Activated CD4-positive, alpha-beta T cell treated with anti-CD3 and anti-CD28 coated beads, Interleukin-2, amount 10 ng/mL, durations not matched to agents 7 days and 5 days (primary cell): ENCODE results near the gene PER2. TPM values are rescaled to one million over a fixed set of nuclear protein-coding genes. Genes with fewer than 3 reads are reported as not detected.
A peak's percentile ranks its signal among the peaks of the same experiment; 100 is the strongest.

Experiments
- CTCF ChIA-PET: fragments of 350-600 bp; sonication (Branson Sonifier 250); formaldehyde crosslinking; loops from one replicate; lab custom pipeline; 2021; ENCODE audit warnings: antibody characterized with exemption; lab: Charles Lee
- POLR2A ChIA-PET: fragments of 350-600 bp; sonication (Branson Sonifier 250); formaldehyde crosslinking; loops from one replicate; lab custom pipeline; 2021; ENCODE audit warnings: antibody characterized with exemption; lab: Charles Lee
- DNase-seq: peaks from one replicate; pipeline ENCODE4 v3.0.0-alpha.2; 2020
- H3K27ac Mint-ChIP-seq: one replicate; pipeline ENCODE4 v1.8.0; 2021; ENCODE audit warnings: mild to moderate bottlenecking, moderate library complexity, mixed read lengths
- H3K27me3 Mint-ChIP-seq: one replicate; pipeline ENCODE4 v1.8.0; 2021; ENCODE audit warnings: mixed read lengths
- H3K36me3 Mint-ChIP-seq: one replicate; pipeline ENCODE4 v1.8.0; 2021; ENCODE audit warnings: low read depth, mixed read lengths
- H3K4me1 Mint-ChIP-seq: one replicate; pipeline ENCODE4 v1.8.0; 2021; ENCODE audit warnings: mixed read lengths
- H3K4me3 Mint-ChIP-seq: one replicate; pipeline ENCODE4 v1.8.0; 2021; ENCODE audit warnings: mild to moderate bottlenecking, moderate library complexity, mixed read lengths
- H3K9me3 Mint-ChIP-seq: one replicate; pipeline ENCODE4 v1.8.0; 2021; ENCODE audit warnings: mixed read lengths
- total RNA-seq, 2 experiments: library from RNA; stranded (reverse); gene quantifications; one replicate each; pipeline ENCODE4 v1.2.3, GENCODE V29; 2021

The PER2 gene
- total RNA-seq, 2 experiments from 2014 or later = 11.8 to 13.1 TPM

DNA sequence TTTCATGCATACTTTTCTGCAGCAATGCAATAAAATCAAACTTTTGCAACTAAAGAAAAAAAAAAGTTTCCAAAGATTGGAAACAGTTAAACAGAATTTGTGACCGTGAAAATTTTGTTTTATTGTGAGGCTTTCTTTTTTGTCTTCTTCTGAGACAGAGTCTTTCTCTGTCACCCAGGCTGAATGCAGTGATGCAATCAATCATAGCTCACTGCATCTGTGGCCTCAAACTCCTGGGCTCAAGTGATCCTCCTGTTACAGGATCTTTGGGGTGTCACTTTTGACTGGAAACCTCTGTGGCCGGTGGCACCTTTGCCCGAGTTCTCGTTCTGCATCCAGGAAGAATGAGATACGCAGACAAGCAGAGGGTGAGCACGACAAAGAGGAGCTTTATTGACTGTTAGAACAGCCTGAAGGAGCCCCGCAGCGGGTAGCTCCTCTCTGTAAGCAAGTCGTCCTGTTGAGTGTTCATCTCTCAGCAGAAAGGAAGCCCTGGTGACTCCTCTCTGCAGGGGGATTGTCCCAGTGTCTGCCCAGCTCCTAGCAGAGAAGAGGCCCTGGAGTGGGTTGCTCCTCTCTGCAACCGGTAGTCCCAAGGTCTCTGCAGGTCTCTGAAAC is 68.0 kb downstream of the PER2 start:
- H3K27ac Mint-ChIP-seq = no peak overlapping the region
- H3K27me3 Mint-ChIP-seq = peaks cover 2% of the 10 kb centered on the region
- ChIA-PET CTCF (interaction anchor here (1.2 kb wide), 1 partner anchor 11 kb away, joined by 3 read pairs; no protein-coding TSS in a partner anchor), POLR2A (no interaction called here)
- no peak for DNase-seq
- no peaks in the 10 kb centered on the region for H3K9me3 Mint-ChIP-seq
- no peaks in the 10 kb centered on the region for H3K36me3 Mint-ChIP-seq
- H3K4me3 Mint-ChIP-seq = no peak overlapping the region
- H3K4me1 Mint-ChIP-seq = no peaks in the 10 kb centered on the region

DNA sequence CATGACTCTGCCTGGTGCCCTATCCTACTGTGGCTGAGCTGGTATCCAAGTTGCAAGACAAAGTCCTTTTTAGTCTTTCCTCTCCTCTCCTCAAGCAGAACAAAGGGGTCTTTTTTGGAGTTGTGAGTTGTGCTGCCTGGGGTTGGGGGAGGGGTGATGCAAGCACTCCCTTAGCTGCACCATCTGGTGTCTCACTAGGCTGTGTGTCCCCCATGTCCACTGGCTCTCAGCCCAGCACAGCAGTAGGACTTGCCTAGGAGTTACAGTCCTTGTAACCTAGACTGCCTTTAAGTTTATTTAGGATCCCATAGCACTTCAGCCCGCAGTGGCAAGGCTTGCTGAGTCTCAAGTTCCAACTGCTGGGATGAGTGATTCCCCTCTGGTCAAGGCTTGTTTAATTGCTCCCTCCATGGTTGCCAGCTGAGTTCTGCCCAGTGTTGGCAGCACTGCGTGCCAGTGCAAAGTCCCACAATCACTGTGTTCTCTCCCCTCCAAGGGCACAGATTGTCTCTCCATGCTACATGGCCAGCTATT is 71.7 kb downstream of the PER2 start:
- H3K36me3 Mint-ChIP-seq = no peaks in the 10 kb centered on the region
- no peaks in the 10 kb centered on the region for H3K9me3 Mint-ChIP-seq
- H3K27me3 Mint-ChIP-seq = peaks cover 28% of the 10 kb centered on the region
- no peak for DNase-seq
- H3K4me1 Mint-ChIP-seq = no peaks in the 10 kb centered on the region
- CTCF ChIA-PET = no interaction called here
- POLR2A ChIA-PET = no interaction called here
- no peak overlapping the region for H3K27ac Mint-ChIP-seq
- H3K4me3 Mint-ChIP-seq = no peak overlapping the region

DNA sequence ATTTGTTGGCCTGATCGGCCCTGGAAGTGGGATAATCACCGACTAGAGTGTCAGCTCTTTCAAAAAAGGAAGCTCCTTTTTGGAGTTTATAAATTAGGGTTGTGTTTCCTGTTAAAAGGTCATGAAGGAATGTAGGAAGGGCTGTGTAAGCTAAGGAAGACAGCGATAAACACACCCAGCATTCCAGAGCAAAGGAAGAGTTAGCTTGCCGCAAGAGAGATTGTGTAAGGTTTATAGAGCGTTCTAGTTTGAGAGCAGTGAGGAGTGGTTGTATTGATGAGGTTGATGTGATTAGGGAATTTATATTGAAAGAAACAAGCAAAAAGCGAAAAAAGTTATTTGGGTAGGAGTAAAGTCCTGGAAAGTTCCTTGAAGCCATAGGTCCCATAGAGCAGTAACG is 81.4 kb downstream of the PER2 start:
- peaks cover 6% of the 10 kb centered on the region for H3K36me3 Mint-ChIP-seq
- peaks cover 17% of the 10 kb centered on the region for H3K4me1 Mint-ChIP-seq
- H3K9me3 Mint-ChIP-seq = no peaks in the 10 kb centered on the region
- ChIA-PET POLR2A (no interaction called here), CTCF (interaction anchor here (0.6 kb wide), 1 partner anchor 20 kb away, joined by 4 read pairs; no protein-coding TSS in a partner anchor)
- no peak for DNase-seq
- H3K27me3 Mint-ChIP-seq = peaks cover 2% of the 10 kb centered on the region
- no peak overlapping the region for H3K27ac Mint-ChIP-seq
- H3K4me3 Mint-ChIP-seq = no peak overlapping the region

DNA sequence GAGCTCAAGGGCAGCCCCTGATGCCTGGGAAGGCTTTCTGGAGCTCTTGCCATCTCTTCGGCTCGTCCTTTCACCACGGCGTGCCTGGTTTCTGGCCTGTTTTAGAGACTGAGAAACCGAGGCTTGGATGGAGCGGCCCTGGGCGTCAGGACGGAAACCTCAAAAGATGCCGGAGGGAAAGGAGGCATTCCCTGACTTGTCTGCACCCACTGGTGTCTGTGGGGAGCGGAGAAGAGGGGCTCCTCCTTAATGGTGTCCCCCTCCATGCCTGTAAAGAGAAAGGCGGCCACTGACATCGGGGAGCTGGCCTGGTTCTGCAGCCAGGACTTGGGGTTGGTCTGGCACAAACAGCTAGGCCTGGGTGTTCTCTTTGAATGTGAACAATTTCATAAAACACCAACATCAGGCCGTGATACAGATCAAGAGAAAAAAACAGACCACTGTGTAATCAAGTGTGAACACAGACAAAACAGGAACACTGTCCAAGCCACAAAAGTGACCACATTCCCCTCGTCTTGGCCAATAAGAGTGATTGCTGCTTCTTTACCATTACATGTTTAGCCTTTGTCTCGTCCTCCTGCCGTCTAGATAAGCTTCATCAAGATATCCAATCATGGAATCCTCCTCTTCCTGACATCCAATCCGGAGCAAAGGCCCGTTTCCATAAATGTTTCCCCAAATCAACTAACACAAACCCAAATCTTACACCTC is 84.3 kb downstream of the PER2 start:
- no peak for DNase-seq
- peaks cover 40% of the 10 kb centered on the region for H3K4me1 Mint-ChIP-seq
- peaks cover 17% of the 10 kb centered on the region for H3K36me3 Mint-ChIP-seq
- peak overlapping the region; percentile 90 for H3K27ac Mint-ChIP-seq
- no peaks in the 10 kb centered on the region for H3K27me3 Mint-ChIP-seq
- H3K9me3 Mint-ChIP-seq = no peaks in the 10 kb centered on the region
- ChIA-PET CTCF (interaction anchor here (1.0 kb wide), 1 partner anchor 11 kb away, joined by 3 read pairs; no protein-coding TSS in a partner anchor), POLR2A (no interaction called here)
- H3K4me3 Mint-ChIP-seq = peak overlapping the region; percentile 75

DNA sequence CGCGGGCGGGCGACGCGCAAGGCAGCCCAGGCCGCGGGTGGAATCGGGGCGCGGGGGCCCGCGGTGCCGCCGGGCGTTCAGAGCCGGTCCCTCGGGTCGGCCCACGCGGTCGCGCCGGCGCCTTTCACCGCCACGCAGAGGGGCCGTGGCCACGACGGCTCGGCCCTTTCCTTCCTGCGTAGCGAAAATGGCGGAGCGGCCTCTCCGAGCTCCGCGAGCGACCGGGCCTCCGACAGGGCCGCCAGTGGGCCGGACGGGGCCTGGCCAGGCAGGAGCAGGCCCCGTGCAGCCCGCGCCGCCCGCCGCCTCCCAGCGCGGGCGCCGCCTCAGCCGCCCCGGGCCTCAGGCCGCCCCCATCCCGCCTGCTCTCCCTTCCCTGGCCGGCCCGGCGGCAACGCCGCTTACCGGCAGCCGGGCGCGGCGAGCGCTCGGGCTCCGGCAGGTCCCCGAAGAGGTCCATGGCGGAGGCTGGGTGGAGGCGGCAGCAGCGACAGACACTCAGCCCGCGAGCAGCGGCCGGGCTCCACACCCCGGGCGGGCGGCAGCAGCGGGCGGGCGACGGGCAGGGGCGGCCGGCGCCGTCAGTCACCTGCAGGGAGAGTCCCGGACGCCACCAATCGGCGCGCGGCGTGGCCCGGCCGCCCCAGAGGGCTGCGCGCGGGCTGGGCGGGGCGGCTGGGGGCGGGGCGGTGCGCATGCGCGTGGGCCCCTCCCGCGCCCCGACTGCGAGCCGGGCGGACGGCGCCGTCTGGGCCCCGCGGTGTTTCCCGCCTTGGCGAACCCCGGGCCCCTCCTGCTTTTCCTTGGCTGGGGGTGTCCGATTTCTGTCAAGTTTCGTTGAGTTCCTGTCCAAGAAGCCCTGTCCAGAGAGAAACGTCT is 85.1 kb downstream of the PER2 start, which contains the start of gene ILKAP:
Gene ILKAP (minus strand): TSS at position 602 of the 879 bp plus-strand sequence. CDS start 142 bp downstream, at position 460.
- peak; percentile 88 for DNase-seq
- H3K36me3 Mint-ChIP-seq = peaks cover 17% of the 10 kb centered on the region
- no peaks in the 10 kb centered on the region for H3K9me3 Mint-ChIP-seq
- H3K27me3 Mint-ChIP-seq = no peaks in the 10 kb centered on the region
- H3K4me3 Mint-ChIP-seq = peak within 1 kb of the TSS; percentile 88
- H3K27ac Mint-ChIP-seq = peak within 1 kb of the TSS; percentile 92
- H3K4me1 Mint-ChIP-seq = peaks cover 44% of the 10 kb centered on the region
- CTCF ChIA-PET = interaction anchor here (1.0 to 2.1 kb wide), 4 partner anchors 10 to 347 kb away, joined by 3 to 6 read pairs (median 4); no protein-coding TSS in a partner anchor
- POLR2A ChIA-PET = no interaction called here

DNA sequence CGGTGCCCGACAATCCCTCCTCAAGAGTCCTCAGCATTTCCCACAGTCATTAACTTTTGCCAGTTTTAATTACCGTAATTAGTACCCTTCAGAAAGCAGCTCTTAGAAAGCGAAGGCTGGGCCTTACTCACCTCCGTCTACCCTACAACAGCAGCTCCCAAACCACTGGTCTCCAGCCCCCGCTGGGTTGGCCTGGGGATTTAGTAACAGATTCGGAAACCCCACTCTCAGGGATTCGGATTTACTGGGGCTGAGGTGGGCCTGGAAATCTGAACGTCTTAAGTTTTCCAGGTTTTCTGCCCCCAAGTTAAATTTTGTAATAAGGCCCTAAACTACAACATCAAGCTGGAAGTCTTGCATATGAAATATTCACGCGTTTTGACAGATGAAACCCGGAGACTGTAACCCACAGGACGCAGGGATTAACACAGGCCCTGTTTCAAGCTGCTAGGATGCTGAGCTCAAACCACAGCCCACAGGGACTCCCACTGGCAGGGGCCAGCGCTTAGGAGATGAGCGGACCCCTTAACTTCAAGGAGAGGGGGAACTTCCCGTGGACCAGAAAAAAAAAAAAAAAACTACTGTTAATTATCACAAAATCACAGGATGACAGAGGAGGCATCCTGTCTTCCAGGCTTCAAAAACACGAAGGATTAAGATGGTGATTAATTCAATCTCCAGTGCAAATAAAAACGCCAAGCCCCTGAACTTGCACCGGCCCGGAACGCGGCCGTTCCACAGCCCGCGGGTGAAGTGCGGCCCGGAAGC is 85.9 kb downstream of the PER2 start:
- H3K9me3 Mint-ChIP-seq = no peaks in the 10 kb centered on the region
- H3K4me1 Mint-ChIP-seq = peaks cover 48% of the 10 kb centered on the region
- DNase-seq = peak; percentile 27
- ChIA-PET POLR2A (interaction anchor here (0.6 kb wide), 1 partner anchor 286 kb away, joined by 4 read pairs; no protein-coding TSS in a partner anchor), CTCF (interaction anchor here (1.0 to 2.1 kb wide), 5 partner anchors 9 to 346 kb away, joined by 3 to 6 read pairs (median 3); no protein-coding TSS in a partner anchor)
- peaks cover 17% of the 10 kb centered on the region for H3K36me3 Mint-ChIP-seq
- H3K4me3 Mint-ChIP-seq = peak overlapping the region; percentile 88
- peak overlapping the region; percentile 92 for H3K27ac Mint-ChIP-seq
- no peaks in the 10 kb centered on the region for H3K27me3 Mint-ChIP-seq

Other genes with a start within 250 kb of the PER2 start
- 10 to 100 TPM; 27.1 to 30.0 TPM for gene SCLY, start 227.6 kb downstream of the PER2 start, total RNA-seq
- gene ESPNL, start 188.3 kb downstream of the PER2 start, total RNA-seq = under 1 TPM in 1 of 2 experiments, not detected in 1; 0.05 TPM
- gene KLHL30, start 149.9 kb downstream of the PER2 start, total RNA-seq = not detected
- not detected for gene ERFE, start 129.6 kb downstream of the PER2 start, total RNA-seq
- 10 to 100 TPM; 59.1 to 63.2 TPM for gene ILKAP, start 84.9 kb downstream of the PER2 start, total RNA-seq
- gene HES6, start 48.6 kb downstream of the PER2 start, total RNA-seq = 1 to 10 TPM; 1.8 to 3.2 TPM
- 1 to 10 TPM; 7.9 to 9.2 TPM for gene TRAF3IP1, start 31.9 kb upstream of the PER2 start, total RNA-seq
- 10 to 100 TPM; 26.2 to 28.9 TPM for gene ASB1, start 138.3 kb upstream of the PER2 start, total RNA-seq